AG10803 (cell line): ENCODE results near the gene PPT2.

Experiments used
- DNase-seq: peaks from one replicate; pipeline ENCODE4 v3.0.0; 2010; ENCODE audit warnings: low read depth
- H3K4me3 ChIP-seq: 2 replicates; pipeline ENCODE4 v1.5.1; 2011; ENCODE audit warnings: mild to moderate bottlenecking, low read length, control low read depth
- TF ChIP-seq, protein P1 (sequence below): conservative IDR thresholded peaks from 2 replicates; pipeline ENCODE4 v1.5.1; 2011; ENCODE audit warnings: mild to moderate bottlenecking, low read length, control low read depth, inconsistent platforms

The PPT2 gene

DNA sequence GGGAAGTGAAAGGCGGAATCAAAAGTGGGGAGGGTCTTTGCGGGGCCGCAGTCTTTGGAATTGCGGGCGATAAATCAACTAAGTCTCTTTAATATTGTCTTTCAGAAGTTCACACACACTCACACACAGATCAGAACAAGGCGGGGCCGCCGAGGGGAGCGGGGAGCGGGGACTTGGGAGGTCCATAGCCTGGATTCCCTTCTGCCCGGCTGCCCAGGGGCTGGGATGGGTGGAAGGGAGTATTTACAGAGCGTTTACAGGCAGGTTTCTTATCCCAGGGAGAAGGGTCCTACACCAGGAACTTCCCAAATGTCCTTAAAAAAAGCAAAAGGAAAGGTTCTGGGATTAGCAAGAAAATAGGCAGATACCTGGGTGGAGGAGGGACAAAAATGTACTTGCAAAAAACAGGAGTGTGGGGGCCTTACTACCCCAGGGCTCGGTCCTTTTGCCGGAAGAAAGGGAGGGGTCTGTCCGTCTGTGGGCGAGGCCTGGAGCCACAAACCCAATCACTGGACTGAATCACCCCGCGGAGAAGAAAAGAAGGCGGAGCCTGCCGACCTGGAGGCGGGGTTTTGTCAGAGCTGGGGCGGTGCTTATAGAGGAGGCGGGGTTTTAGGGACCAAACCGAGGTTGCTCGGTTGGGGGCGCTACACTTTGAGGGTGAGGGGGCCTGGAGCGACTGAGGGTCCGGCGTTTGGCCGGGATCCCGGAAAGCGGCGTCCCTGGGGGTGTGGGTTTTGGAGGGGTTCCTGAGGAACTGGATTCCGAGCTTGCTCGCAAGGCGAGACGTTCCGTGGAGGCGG is 5.5 kb upstream of the PPT2 start:
- no peak overlapping the region for H3K4me3 ChIP-seq
- TF ChIP-seq, protein P1, sequence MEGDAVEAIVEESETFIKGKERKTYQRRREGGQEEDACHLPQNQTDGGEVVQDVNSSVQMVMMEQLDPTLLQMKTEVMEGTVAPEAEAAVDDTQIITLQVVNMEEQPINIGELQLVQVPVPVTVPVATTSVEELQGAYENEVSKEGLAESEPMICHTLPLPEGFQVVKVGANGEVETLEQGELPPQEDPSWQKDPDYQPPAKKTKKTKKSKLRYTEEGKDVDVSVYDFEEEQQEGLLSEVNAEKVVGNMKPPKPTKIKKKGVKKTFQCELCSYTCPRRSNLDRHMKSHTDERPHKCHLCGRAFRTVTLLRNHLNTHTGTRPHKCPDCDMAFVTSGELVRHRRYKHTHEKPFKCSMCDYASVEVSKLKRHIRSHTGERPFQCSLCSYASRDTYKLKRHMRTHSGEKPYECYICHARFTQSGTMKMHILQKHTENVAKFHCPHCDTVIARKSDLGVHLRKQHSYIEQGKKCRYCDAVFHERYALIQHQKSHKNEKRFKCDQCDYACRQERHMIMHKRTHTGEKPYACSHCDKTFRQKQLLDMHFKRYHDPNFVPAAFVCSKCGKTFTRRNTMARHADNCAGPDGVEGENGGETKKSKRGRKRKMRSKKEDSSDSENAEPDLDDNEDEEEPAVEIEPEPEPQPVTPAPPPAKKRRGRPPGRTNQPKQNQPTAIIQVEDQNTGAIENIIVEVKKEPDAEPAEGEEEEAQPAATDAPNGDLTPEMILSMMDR, result no peak
- DNase-seq, result no peak

DNA sequence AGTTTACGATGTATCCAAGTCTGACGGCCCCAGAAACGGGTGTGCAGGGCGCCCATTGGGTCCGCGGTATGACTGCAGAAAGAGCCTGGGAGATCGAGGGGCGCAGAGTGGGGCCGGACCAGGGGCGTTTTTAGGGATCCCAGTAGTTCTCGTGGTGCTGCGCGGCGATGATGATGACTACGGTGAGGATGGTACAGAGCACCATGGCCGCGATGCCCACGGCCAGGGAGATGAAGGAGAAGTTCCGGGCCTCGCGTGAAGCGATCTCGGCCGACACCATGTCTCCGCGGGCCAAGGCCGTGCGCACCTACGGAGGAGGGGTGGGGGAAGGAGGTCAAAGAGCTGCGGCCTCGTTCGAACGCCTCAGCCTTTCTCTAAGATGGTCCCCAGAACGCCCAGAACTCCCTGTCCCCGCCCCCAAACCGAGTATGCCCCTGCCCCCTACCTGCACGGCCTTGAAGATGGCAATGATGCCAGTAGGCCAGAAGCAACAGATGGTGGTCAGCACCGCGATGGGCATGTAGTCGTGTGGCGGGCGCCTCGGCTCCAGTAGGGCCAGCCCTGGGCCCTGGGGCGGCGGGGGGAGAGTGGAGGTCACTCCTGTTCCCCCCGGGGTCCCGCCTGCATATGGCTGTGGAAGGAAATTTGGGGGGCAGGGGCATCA is 4.7 kb upstream of the PPT2 start:
- TF ChIP-seq, protein P1, result no peak

GRCh38 chr6:32149932-32150870 is 3.7 kb upstream of the PPT2 start:
- TF ChIP-seq, protein P1, result no peak
- DNase-seq, result no peak
- H3K4me3 ChIP-seq, result no peak overlapping the region

More for the DNA sequence above, 4.7 kb upstream of the PPT2 start:
- DNase-seq, result no peak
- H3K4me3 ChIP-seq, result no peak overlapping the region

DNA sequence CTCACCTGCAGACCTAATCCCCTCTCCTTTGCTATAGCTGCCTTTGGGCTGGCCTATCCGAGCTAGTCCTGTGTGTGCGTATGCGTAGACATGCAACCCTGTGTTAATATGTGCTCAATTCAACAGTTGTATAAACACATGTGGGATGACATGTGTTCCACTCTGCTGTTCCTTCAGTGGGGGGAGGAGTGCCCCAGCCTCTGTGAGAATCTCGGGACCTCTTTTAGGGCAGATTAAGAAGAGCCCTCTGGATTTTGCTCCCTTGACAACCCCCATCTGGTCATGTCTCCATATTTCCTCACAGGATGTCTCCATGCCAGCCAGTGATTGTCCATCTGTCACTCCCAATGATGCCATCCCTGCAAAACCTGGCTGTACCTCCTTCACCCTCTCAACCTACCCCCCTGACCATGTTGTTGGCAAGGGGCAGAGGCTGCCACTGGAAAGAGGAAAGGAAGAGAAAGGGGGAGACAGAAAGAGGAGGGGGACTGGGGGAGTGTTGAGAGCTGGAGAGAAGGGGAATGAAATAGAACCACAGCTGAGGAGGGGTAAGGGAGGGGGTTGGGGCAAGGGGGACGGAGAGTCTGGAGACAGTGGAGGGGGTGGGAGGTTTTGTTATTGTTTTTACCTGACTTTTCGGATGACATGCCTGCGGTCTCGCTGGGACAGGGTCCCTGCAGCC is 2.6 kb upstream of the PPT2 start:
- no peak for DNase-seq
- peak overlapping the region; percentile 94 for H3K4me3 ChIP-seq
- TF ChIP-seq, protein P1, result no peak

DNA sequence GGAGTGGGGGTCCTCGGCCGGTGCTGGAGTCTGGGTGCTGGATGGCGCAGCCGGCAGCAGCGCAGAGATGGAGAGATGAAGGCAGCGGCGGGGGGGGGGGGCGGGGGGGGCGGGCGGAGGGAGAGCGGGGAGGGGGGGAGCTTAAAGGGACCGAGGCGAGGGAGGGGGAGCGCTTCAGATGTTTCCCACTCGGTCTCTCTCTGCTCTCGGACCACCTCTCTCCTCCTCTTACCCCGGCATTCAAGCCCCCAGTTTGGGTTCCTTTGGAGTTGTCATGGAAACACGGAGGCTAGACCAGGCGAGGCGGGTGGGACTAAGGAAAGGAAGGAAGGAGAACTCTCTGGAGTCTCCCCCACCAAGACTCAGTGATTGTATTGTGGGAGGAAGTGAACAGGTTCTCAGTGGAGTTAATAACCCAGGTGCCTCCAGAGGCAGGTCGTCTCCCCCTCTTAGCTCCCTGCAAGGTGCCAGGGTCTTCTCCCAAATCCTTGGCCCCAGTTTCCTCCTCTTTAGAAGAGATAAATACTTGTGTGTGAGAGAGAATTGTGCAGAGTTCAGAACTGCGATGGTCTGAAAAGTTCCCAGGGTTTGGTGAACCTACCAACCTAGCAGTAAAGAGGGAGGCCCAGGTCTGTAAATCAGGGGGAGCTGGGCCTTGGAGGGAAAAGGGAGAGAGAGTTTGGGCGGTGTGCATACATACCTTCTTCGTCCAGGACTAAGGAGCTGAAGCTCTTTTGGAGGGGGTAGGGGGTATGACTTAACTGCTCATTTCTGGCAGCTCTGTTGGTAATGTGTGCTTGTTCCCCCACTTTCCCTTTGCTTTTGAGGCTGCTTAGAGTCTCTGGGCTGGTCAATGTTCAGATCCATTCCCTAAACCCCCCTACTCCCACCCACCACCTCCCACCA is 1.8 kb upstream of the PPT2 start, which contains the start of gene PRRT1:
Gene PRRT1, minus strand, starts transcription at position 77 of the 906 bp plus-strand sequence. CDS start 112 bp downstream, outside the sequence.
- DNase-seq, result no peak
- peak within 1 kb of the TSS; percentile 94 for H3K4me3 ChIP-seq
- TF ChIP-seq, protein P1, result no peak
